SW480 (cell line): ENCODE results near the gene GLDC.

Source experiments
- DNase-seq: peaks from one replicate; pipeline ENCODE4 v3.0.0-alpha.2; 2016; ENCODE audit warnings: low spot score

Gene GLDC

GRCh38 chr9:6501526-6502210 lies 143.9 kb downstream of the GLDC start:
- no peak for DNase-seq

- DNase-seq: no peak
Observed at GRCh38 chr9:6498982-6499381, 146.5 kb downstream of the GLDC start.

GRCh38 chr9:6495466-6495865 lies 150.1 kb downstream of the GLDC start:
- DNase-seq: no peak

GRCh38 chr9:6490863-6491262 lies 154.7 kb downstream of the GLDC start:
- DNase-seq: no peak

GRCh38 chr9:6489099-6489498 lies 156.4 kb downstream of the GLDC start:
- DNase-seq: no peak

- no peak for DNase-seq
Observed at GRCh38 chr9:6488395-6488794, 157.1 kb downstream of the GLDC start.

GRCh38 chr9:6484210-6484609 lies 161.3 kb downstream of the GLDC start:
- no peak for DNase-seq
